ENCODE results near the gene MIA. TPM values are rescaled to one million over a fixed set of nuclear protein-coding genes. Genes with fewer than 3 reads are reported as not detected.

MIA gene
- total RNA-seq, 1 experiment from 2014 or later = not detected

- no peak overlapping the region for H3T11ph ChIP-seq (ENCODE audit: low read length)
- H4K8ac ChIP-seq (replicated peaks; ENCODE audit: insufficient read length, low read depth, low read length) = no peak overlapping the region
- peaks cover 10% of the 10 kb centered on the region for H3K4me1 ChIP-seq (ENCODE audit: insufficient read depth, low read length)
- H3K9me3 ChIP-seq (ENCODE audit: control insufficient read depth, low read depth, low read length) = no peaks in the 10 kb centered on the region
- H3K14ac ChIP-seq (ENCODE audit: insufficient read depth, low read length) = no peak overlapping the region
- H2AK5ac ChIP-seq (ENCODE audit: insufficient read length, low read length) = no peak overlapping the region
- no peak overlapping the region for H2BK12ac ChIP-seq (ENCODE audit: insufficient read length, low read depth, low read length)
- H2AFZ ChIP-seq (ENCODE audit: low read length) = no peak overlapping the region
- peaks cover 49 to 57% of the 10 kb centered on the region in 2 experiments for H3K4me1 Mint-ChIP-seq
- no peak overlapping the region for H2BK15ac ChIP-seq (ENCODE audit: low read depth, low read length)
- no peak for TF ChIP-seq CTCF (conservative IDR thresholded peaks at IDR 0.05)
- no peak overlapping the region for H2BK120ac ChIP-seq (ENCODE audit: low read depth, low read length, poor library complexity, severe bottlenecking)
- H4K91ac ChIP-seq (ENCODE audit: insufficient read length, low read depth, low read length) = no peak overlapping the region
- H3K56ac ChIP-seq (ENCODE audit: insufficient read length, low read depth, low read length) = no peak overlapping the region
- H3K9ac ChIP-seq (ENCODE audit: extremely low read depth, insufficient read length, low read length) = no peak overlapping the region
- peaks cover 2% of the 10 kb centered on the region for H4K20me1 ChIP-seq (ENCODE audit: control insufficient read depth, insufficient read depth, insufficient read length)
- no peak overlapping the region for H3K23ac ChIP-seq (ENCODE audit: insufficient read length, low read depth, low read length)
- H3K23me2 ChIP-seq (ENCODE audit: insufficient read length, low read depth, low read length, poor library complexity, severe bottlenecking) = peaks cover 12% of the 10 kb centered on the region
- peaks cover 12 to 34% (median 18%) of the 10 kb centered on the region in 3 experiments; a peak in 6 of 7 replicates for H3K36me3 Mint-ChIP-seq (ENCODE audit: insufficient read depth in 1 of 3, low read depth in 3 of 3)
- no peak overlapping the region for H3K18ac ChIP-seq (ENCODE audit: insufficient read length, low read depth, low read length)
- H3K4ac ChIP-seq (ENCODE audit: low read depth, low read length) = no peak overlapping the region
- WGBS (ENCODE audit: extremely low coverage, insufficient read length, low lambda C conversion rate) = no CpG with 5 or more reads among the region's 14 CpGs
- H3K4me3 Mint-ChIP-seq = peak overlapping the region; percentile 81 to 91
- H3K4me2 ChIP-seq (ENCODE audit: insufficient read depth, insufficient read length, low read length) = peak overlapping the region; percentile 49
- H4K5ac ChIP-seq (ENCODE audit: insufficient read length, low read depth, low read length) = no peak overlapping the region
- H3K9me3 Mint-ChIP-seq = no peaks in the 10 kb centered on the region
- no peak for DNase-seq
- H3K79me1 ChIP-seq (ENCODE audit: insufficient read depth, low read depth, low read length, poor library complexity, severe bottlenecking) = no peaks in the 10 kb centered on the region
- H3K27ac ChIP-seq (ENCODE audit: insufficient read length, low read depth, low read length) = no peak overlapping the region
- no peak overlapping the region for H2BK5ac ChIP-seq (ENCODE audit: insufficient read length, low read length)
- peaks cover 35% of the 10 kb centered on the region for H3K27me3 Mint-ChIP-seq (ENCODE audit: low read depth)
- H3K27me3 ChIP-seq (ENCODE audit: insufficient read depth, low read length) = 0 out of 2 replicates have a peak, but pooled peaks cover 2% of the 10 kb centered on the region
- no peak overlapping the region for H2BK20ac ChIP-seq (ENCODE audit: low read depth, low read length, poor library complexity, severe bottlenecking)
- H3K27ac Mint-ChIP-seq = peak overlapping the region in 2 of 3 experiments; percentile 84 to 99; a peak in 4 of 7 replicates
- no peaks in the 10 kb centered on the region for H3K79me2 ChIP-seq (ENCODE audit: insufficient read depth, low read length)
Measured at GRCh38 chr19:40810160-40810559, 34.8 kb downstream of the MIA start.
